Neural crest cell (in vitro differentiated cells): ENCODE results near the gene KMT5C. TPM values are rescaled to one million over a fixed set of nuclear protein-coding genes. Genes with fewer than 3 reads are reported as not detected.

Source experiments
- DNase-seq: peaks from one replicate; pipeline ENCODE4 v3.0.0; 2021; ENCODE audit warnings: low read depth, mixed read lengths, low spot score
- H3K27ac Mint-ChIP-seq: one replicate; pipeline ENCODE4 v1.8.0; 2021; ENCODE audit warnings: mild to moderate bottlenecking, mixed read lengths; ENCODE audit not compliant: unreplicated experiment
- H3K27me3 Mint-ChIP-seq: 2 replicates; pipeline ENCODE4 v1.8.0; 2021; ENCODE audit warnings: low read depth, mild to moderate bottlenecking, mixed read lengths
- H3K36me3 Mint-ChIP-seq: 2 replicates; pipeline ENCODE4 v1.8.0; 2021; ENCODE audit warnings: low read depth, mild to moderate bottlenecking, mixed read lengths
- H3K4me1 Mint-ChIP-seq: 2 replicates; pipeline ENCODE4 v1.8.0; 2021; ENCODE audit warnings: mixed read lengths
- H3K4me3 Mint-ChIP-seq: one replicate; pipeline ENCODE4 v1.8.0; 2021; ENCODE audit warnings: mild to moderate bottlenecking, mixed read lengths
- H3K9me3 Mint-ChIP-seq: 2 replicates; pipeline ENCODE4 v1.8.0; 2021; ENCODE audit warnings: mixed read lengths
- CTCF ChIP-seq: fragments of 200-600 bp; sonication (generic); conservative IDR thresholded peaks from 2 replicates; pipeline ENCODE4 v1.5.0; 2021; ENCODE audit warnings: antibody characterized with exemption, mild to moderate bottlenecking
- total RNA-seq: library from RNA; stranded (reverse); gene quantifications from 2 replicates; pipeline ENCODE4 v1.2.1, GENCODE V29; 2021

KMT5C gene
- total RNA-seq, 1 donor from 2014 or later: 35.2 TPM

GRCh38 chr19:55353803-55354697, 14.4 kb downstream of the KMT5C start:
- Mint-ChIP-seq H3K4me3 (peak overlapping the region; percentile 59), H3K27me3 (peaks cover 78% of the 10 kb centered on the region), H3K36me3 (no peaks in the 10 kb centered on the region), H3K27ac (no peak overlapping the region), H3K4me1 (peaks cover 8% of the 10 kb centered on the region), H3K9me3 (no peaks in the 10 kb centered on the region)
- DNase-seq: no peak
- no peak for TF ChIP-seq CTCF

GRCh38 chr19:55354698-55355212, 15.1 kb downstream of the KMT5C start, which contains the start of gene COX6B2:
COX6B2 (minus strand) TSS chr19:55354719; CDS start chr19:55354521, 198 bp downstream.
- Mint-ChIP-seq H3K4me1 (peaks cover 8% of the 10 kb centered on the region), H3K9me3 (no peaks in the 10 kb centered on the region), H3K27me3 (peaks cover 76% of the 10 kb centered on the region), H3K36me3 (no peaks in the 10 kb centered on the region), H3K27ac (no peak within 1 kb of the TSS), H3K4me3 (peak within 1 kb of the TSS; percentile 59)
- no peak for TF ChIP-seq CTCF
- DNase-seq: no peak

- no peak overlapping the region for H3K4me3 Mint-ChIP-seq
- no peak overlapping the region for H3K27ac Mint-ChIP-seq
- H3K27me3 Mint-ChIP-seq: peaks cover 76% of the 10 kb centered on the region
- peaks cover 8% of the 10 kb centered on the region for H3K4me1 Mint-ChIP-seq
- no peaks in the 10 kb centered on the region for H3K9me3 Mint-ChIP-seq
- no peaks in the 10 kb centered on the region for H3K36me3 Mint-ChIP-seq
- DNase-seq: no peak
- no peak for TF ChIP-seq CTCF
Measured at GRCh38 chr19:55355213-55355821, 15.6 kb downstream of the KMT5C start.

GRCh38 chr19:55358493-55358892, 18.8 kb downstream of the KMT5C start:
- H3K27ac Mint-ChIP-seq: no peak overlapping the region
- H3K9me3 Mint-ChIP-seq: no peaks in the 10 kb centered on the region
- H3K36me3 Mint-ChIP-seq: no peaks in the 10 kb centered on the region
- H3K4me1 Mint-ChIP-seq: no peaks in the 10 kb centered on the region
- no peak for TF ChIP-seq CTCF
- H3K27me3 Mint-ChIP-seq: peaks cover 44% of the 10 kb centered on the region
- DNase-seq: no peak
- no peak overlapping the region for H3K4me3 Mint-ChIP-seq

GRCh38 chr19:55358943-55359908, 19.6 kb downstream of the KMT5C start:
- peaks cover 37% of the 10 kb centered on the region for H3K27me3 Mint-ChIP-seq
- H3K9me3 Mint-ChIP-seq: no peaks in the 10 kb centered on the region
- TF ChIP-seq CTCF: no peak
- no peaks in the 10 kb centered on the region for H3K36me3 Mint-ChIP-seq
- no peak overlapping the region for H3K4me3 Mint-ChIP-seq
- DNase-seq: no peak
- peaks cover 5% of the 10 kb centered on the region for H3K4me1 Mint-ChIP-seq
- no peak overlapping the region for H3K27ac Mint-ChIP-seq
